Measurements from ENCODE around the gene ZDHHC13.

ZDHHC13 gene

DNA sequence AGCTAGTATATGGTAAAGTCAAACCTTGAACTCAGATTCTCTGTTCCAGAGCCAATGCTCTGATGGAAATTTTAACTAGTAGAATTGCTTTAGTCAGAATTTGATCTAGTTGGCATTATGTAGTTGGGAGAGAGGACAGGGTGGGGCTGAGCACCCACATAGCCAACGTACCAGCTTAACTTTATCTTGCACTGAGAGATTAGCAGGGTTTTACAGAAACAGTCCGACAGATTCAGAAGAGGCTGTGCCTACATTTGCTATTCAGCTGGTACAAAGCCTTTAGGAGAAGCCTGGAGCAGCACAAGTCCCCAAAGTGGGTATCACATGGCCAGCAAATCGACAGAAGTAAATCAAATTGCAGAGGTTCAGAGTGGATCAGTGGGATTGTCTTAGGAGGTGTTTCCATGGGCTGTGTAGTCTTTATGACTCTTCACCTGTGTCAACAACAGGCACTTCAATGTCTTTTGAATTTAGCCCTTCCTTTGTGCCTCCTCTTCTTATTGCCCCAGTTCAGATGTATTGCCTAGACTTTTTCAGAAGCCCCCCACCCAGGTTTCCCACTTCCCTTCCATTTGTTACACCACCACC lies 92.1 kb downstream of the ZDHHC13 start:
- DNase-seq, result no peak

DNA sequence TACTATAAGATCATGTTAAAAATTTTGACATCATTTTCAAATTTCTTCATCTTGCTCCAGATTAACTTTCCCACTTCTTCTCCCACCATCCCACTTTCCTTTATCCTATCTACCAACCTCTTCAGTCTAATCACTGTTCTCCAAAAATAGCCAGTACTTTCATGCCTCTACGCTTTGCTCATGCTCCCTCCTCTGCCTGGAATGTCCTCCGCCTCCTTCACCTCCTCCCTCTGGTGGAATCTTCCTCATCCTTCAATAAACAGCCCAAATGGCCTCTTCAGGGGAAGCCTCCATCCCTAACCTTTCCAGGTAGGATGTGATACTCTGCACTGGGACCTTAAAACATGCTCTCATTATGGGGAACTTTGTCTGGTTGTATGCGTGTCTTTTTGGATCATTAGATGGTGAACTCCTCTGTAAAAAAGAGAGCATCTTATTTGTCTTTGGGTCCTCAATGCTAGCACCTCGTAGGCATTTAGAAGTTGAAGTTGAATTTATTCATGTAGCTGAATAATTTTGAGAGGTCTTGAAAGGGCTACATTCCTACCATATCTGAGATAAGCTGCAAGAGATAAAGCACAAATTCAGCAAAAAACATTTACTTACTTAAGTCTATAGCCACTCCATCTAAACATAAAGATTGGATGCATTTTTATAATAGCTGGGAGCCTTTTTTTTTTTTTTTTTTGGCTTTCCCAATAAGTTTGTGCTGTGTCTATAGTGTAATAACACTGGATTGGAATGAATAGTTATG lies 92.8 kb downstream of the ZDHHC13 start:
- no peak for DNase-seq

DNA sequence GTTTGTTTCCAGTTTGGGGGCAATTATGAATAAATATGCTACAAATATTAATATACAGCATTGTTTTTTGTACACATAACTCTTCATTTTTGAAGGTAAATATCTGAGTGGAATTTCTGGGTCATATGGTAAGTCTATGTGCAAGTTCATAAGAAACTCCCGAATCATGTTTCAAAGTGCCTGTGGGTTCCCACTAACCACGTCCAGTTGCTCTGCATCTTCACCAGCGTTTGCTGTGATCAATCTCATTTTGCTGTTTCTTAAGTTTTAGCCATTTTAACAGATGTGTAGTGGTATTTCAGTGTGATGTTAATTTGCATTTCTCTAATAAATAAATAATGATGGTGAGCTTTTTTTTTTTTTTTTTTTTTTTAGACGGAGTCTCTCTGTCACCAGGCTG lies 99.1 kb downstream of the ZDHHC13 start:
- DNase-seq, result no peak

DNA sequence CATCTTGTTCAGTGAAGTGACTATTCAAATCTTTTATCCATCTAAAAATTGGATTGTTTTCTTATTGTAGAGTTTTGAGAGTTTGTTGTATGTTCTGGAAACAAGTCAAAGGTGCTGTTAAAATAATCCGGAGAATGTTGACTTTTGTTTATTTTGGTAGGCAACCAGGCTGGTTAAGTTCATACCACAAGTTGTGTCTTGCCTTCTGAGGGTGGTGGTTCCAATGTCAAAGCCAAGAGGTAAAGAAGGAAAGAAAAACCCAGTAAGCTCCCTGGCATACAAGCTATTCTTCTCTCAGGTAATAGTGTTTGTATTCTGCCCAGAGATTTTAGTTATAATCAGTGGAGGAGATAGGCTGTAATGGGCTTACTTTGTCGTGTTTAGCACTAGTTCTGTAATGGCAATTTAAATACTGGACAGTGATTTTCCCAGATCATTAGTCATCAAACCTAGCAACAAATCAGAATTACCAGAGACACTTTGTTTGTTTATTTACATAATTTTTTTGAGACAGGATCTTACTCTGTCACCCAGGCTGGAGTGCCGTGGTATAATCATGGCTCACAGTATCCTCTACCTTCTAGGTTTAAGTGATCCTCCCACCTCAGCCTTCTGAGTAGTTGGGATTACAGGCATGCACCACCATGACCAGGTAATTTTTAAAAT lies 99.9 kb downstream of the ZDHHC13 start:
- no peak for DNase-seq

DNA sequence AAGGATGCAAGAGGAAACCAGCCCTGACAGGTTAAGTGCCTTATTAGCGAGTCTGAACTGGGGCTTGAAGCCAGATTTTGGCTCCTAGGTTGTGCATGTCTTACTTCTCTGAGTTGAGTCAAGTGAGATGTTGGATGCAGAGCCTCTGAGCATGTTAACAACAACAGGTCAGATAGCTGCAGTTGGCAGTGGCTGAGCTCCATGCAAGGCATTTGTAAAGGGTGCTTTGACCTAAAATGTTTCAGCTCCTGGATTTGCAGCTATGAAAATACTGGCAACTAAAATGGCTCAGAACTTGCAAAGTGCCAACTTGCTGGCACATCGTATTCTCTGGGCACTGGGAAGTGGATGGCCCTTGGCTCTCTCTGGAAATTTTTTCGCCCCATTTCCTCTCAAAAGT lies 101.2 kb downstream of the ZDHHC13 start:
- no peak for DNase-seq

DNA sequence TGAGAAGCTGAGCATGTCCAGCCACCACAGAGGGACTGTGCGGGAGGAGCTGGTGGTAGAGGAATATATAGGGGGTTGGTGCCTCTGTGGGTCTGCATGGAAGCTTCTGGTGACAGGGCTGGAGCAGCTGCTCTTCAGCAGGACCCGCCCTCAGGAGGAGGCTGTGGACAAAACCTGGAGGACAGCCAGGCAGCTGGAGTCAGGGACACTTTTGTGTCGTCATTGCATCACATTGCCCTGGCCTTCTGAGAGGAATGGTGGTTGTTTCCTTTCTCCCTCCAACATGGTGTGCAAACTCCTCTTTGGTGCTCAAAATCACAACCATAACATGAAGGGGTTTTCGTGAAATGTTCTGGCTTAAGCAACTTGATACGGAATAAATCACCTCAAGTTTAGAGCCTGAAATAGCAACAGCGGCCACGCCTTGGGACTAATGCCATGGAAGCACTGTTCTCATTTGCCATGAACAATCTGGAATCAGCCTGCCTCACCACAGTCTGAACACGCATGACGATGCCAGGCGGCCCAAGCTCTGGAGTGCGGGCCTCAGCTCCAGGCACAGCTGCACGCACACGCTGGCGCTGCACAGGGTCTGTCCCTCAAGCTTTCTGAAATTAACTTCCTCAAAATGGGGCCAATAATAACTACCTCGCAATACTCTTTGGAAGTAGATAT lies 102.0 kb downstream of the ZDHHC13 start:
- no peak for DNase-seq

DNA sequence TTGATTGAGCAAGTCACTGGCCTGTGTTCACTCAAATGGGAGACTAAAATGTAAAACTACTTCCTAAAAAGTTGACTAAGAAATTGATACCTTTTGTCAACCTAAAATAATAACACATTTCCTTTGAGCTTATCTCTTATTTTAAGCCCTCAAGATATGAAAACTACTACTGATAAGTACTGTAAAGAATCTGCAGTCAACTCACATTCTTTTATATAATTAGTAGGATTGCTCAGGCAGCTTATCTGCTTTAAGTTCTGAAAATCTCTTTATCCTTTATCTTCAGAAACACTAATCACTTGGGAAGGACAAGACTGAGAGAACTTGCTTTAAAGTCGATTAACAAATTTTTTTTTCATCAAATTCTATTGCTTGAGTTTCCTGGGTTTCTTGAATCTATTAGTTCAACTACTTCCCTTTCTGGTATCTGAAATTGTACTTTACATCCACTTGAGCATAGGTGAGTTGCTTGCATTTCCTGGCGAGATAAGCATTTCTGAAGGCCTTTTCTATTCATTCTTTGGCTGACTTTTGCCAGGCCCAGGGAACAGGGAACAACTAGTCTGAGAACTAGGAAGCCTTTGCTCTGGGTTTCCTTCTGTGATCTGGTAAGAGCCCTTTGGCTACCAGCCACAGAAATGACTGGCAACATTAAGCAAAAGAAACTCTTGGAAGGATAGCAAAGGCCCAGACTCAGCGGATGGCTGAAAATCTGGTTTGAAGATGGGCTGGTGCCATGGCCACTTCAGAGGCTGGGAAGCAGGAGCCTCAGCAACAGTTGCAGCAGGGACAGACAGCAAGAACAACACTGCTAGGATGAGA lies 104.1 kb downstream of the ZDHHC13 start:
- DNase-seq, result no peak

DNA sequence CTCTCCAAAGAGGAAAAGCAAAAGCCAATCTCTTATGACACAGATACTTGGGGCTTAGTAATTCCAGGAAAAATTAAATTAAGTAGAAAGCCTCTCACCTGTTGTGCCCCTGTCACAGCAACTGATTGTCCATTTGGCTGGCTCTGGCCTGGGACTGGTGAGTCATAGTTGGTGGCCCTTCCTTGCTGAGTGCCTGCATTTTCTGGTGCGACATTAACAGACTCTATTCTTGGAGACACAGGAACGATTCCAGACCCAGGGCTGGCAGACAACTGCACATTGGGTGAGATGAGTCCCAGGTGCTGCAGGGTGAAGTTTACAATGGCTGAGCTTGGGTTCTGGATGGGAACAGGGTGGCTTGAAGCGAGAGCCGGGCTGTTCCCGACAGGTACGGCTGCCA lies 108.2 kb downstream of the ZDHHC13 start:
- no peak for DNase-seq

DNA sequence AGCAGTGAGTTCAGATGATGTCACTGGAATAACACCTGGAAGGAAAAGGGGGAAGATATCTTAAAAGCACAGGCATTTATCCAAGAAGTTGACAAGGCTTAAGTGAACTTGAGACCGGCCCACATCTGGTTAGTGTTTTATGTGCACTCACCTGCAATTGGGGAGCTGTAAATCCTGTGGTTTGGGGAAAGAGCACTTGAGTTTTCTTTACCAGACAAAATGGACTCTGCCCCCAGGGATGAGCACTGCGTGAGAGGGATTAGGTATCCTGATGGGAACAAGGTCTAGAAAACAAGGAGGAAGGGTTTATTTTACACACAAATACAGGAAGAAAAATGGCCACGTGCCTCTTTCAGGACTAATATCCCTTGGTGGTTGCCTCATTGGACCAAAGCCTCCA lies 108.6 kb downstream of the ZDHHC13 start:
- DNase-seq, result no peak

Data from T-helper 2 cell (primary cell).